H1 (cell line): ENCODE results near the gene PTHLH. TPM values are rescaled to one million over a fixed set of nuclear protein-coding genes. Genes with fewer than 3 reads are reported as not detected.

Source experiments
- ATF3 ChIP-seq: IDR thresholded peaks from 2 replicates; pipeline ENCODE4 v1.6.1; 2011; ENCODE audit warnings: low read depth, mild to moderate bottlenecking, low read length; ENCODE audit not compliant: insufficient read depth
- CEBPB ChIP-seq: IDR thresholded peaks from 2 replicates; pipeline ENCODE4 v1.6.1; 2012; ENCODE audit warnings: low read depth, low read length
- CREB1 ChIP-seq: IDR thresholded peaks from 2 replicates; pipeline ENCODE4 v1.6.1; 2012; ENCODE audit warnings: inconsistent platforms
- KDM5A ChIP-seq: fragments of 200-600 bp; IDR thresholded peaks from 2 replicates; pipeline ENCODE4 v1.7.1; 2012; ENCODE audit warnings: mild to moderate bottlenecking, low read length, inconsistent platforms, mixed read lengths
- polyA plus RNA-seq, 7 experiments: library from polyadenylated mRNA; depleted of rRNA in 3 of 7; stranded (reverse) in 5 of 7; unstranded in 2 of 7; fragments of >200 nt in 5 of 7; fragments of 200-250 nt in 2 of 7; gene quantifications; 1 replicate in 5 of 7; 2 replicates in 1 of 7; 4 replicates in 1 of 7; pipeline versions ENCODE4 v1.2.1 to v1.2.3, GENCODE V29; 2011 to 2013; ENCODE audit warnings: missing spikeins in 2 of 7, mixed read lengths in 2 of 7
- total RNA-seq: library from RNA; stranded (reverse); fragmentation: NEBNext Ultra II Directional; extraction: Animal tissue kit (Norgen Biotek cat#: 25700); gene quantifications from 2 replicates; pipeline ENCODE4 v1.2.1, GENCODE V29; 2021

Gene PTHLH
- total and polyA plus RNA-seq, 2 of the 8 experiments (the other 6 are each of a cell fraction or from before 2014, with no cell fraction given): 0.32 TPM; not detected in 1

- no peak for TF ChIP-seq ATF3
- no peak for TF ChIP-seq CEBPB
- no peak for TF ChIP-seq CREB1
- no peak for TF ChIP-seq KDM5A
Measured at GRCh38 chr12:27931390-27931789, 41.1 kb downstream of the PTHLH start (continued).
